Upper lobe of left lung (tissue), 6 donors: ENCODE data around the gene ANKRD13A. TPM values are rescaled to one million over a fixed set of nuclear protein-coding genes. Genes with fewer than 3 reads are reported as not detected.
"Not testable (repeated sequence)": the region's sequence is repeated elsewhere in the genome, so short reads cannot be mapped to it uniquely, and the experiment has no call there.

Experiments used
- ATAC-seq, 2 donors: fragments of 200-7000 bp; cut with Tn5 transposase; one replicate each; pipeline ENCODE4 v1.9.1; 2022; ENCODE audit warnings: mild to moderate bottlenecking in 2 of 2, moderate library complexity in 2 of 2; ENCODE audit not compliant: low FRiP score in 2 of 2
- DNase-seq, 2 donors: peaks; one replicate each; pipeline ENCODE4 v3.0.0-alpha.2; 2019 to 2020
- H3K27ac ChIP-seq, 4 donors: fragments of 200-600 bp; sonication (generic); one replicate each; pipeline ENCODE4 v1.5.1; 2016 to 2019
- H3K27me3 ChIP-seq, 4 donors: fragments of 200-600 bp; sonication (generic); one replicate each; pipeline ENCODE4 v1.5.1; 2017 to 2019
- H3K36me3 ChIP-seq, 4 donors: fragments of 200-600 bp; sonication (generic); one replicate each; pipeline ENCODE4 v1.5.1; 2016 to 2019
- H3K4me1 ChIP-seq, 4 donors: fragments of 200-600 bp; sonication (generic); one replicate each; pipeline ENCODE4 v1.5.1; 2018 to 2019
- H3K4me3 ChIP-seq, 4 donors: fragments of 200-600 bp; sonication (generic); one replicate each; pipeline ENCODE4 v1.5.1; 2017 to 2019; ENCODE audit warnings: mild to moderate bottlenecking in 2 of 4, moderate library complexity in 1 of 4
- H3K9me3 ChIP-seq, 4 donors: fragments of 200-600 bp; sonication (generic); one replicate each; pipeline ENCODE4 v1.5.1; 2018 to 2019
- EP300 ChIP-seq, 4 donors: sonication (generic); formaldehyde crosslinking; IDR thresholded peaks; one replicate each; pipeline ENCODE4 v1.5.1; 2017; ENCODE audit warnings: antibody characterized with exemption in 4 of 4, control low read depth in 2 of 4
- POLR2A ChIP-seq, 4 donors: fragments of 450-650 bp; IDR thresholded peaks; one replicate each; pipeline ENCODE4 v1.5.1; 2016 to 2017; ENCODE audit warnings: antibody characterized with exemption in 4 of 4, mild to moderate bottlenecking in 2 of 4
- POLR2AphosphoS5 ChIP-seq, 2 donors: sonication (generic); formaldehyde crosslinking; IDR thresholded peaks; one replicate each; pipeline ENCODE4 v1.5.1; 2017; ENCODE audit warnings: antibody characterized with exemption in 2 of 2
- WGBS, 2 donors: methylation state at CpG; one replicate each; pipeline ENCODE4 v1.1.5; 2017 to 2018; 5-methylcytosine and 5-hydroxymethylcytosine counted together
- total RNA-seq, 6 donors: library from RNA; depleted of rRNA in 4 of 6; stranded (reverse); fragments of >200 nt in 4 of 6; gene quantifications; one replicate each; pipeline versions ENCODE4 v1.1.0 to v1.2.1, GENCODE V29; 2016 to 2021
- TF ChIP-seq, protein P1 (sequence below), 6 experiments: fragments of 450-650 bp in 4 of 6; fragments of 200-600 bp in 2 of 6; sonication (generic) in 2 of 6; IDR thresholded peaks; one replicate each; pipeline ENCODE4 v1.5.1; 2016 to 2019; ENCODE audit warnings: antibody characterized with exemption in 6 of 6
- donor health status: DM: no; HTN: no; CAD: no; lungs with moderate emphysema.
- donor health status: DM: no; HTN: yes; CAD: no; lungs with severe emphysema.

ANKRD13A gene
- total RNA-seq, 6 donors from 2014 or later = 58.9 to 166 (median 74.6) TPM

DNA sequence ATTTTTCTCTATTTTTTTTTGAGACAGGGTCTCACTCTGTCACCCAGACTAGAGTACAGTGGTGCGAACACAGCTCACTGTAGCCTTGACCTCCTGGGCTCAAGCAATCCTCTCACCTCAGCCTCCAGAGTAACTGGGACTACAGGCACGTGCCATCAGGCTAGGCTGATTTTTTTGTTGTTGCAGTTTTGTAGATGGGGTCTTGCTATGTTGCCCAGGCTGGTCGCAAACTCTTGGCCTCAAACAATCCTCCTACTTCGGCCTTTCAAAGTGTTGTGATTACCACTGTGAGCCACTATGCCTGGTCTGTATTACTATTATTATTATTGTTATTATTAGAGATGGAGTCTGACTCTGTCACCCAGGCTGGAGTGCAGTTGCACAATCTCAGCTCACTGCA, 26.4 kb upstream of the ANKRD13A start:
- WGBS, 2 donors = 94 to 98% methylated on average over 4 of the region's 4 CpGs
- no peaks in the 10 kb centered on the region for H3K9me3 ChIP-seq
- H3K4me3 ChIP-seq = no peak overlapping the region
- H3K36me3 ChIP-seq = peaks cover 5 to 89% (median 73%) of the 10 kb centered on the region in 4 donors
- ATAC-seq (no peak), DNase-seq (no peak)
- H3K4me1 ChIP-seq = no peaks in the 10 kb centered on the region
- H3K27ac ChIP-seq = no peak overlapping the region
- TF ChIP-seq POLR2A (IDR thresholded peaks at IDR 0.05) (no peak), POLR2AphosphoS5 (IDR thresholded peaks at IDR 0.05) (no peak), EP300 (IDR thresholded peaks at IDR 0.05) (no peak)
- TF ChIP-seq, protein P1, sequence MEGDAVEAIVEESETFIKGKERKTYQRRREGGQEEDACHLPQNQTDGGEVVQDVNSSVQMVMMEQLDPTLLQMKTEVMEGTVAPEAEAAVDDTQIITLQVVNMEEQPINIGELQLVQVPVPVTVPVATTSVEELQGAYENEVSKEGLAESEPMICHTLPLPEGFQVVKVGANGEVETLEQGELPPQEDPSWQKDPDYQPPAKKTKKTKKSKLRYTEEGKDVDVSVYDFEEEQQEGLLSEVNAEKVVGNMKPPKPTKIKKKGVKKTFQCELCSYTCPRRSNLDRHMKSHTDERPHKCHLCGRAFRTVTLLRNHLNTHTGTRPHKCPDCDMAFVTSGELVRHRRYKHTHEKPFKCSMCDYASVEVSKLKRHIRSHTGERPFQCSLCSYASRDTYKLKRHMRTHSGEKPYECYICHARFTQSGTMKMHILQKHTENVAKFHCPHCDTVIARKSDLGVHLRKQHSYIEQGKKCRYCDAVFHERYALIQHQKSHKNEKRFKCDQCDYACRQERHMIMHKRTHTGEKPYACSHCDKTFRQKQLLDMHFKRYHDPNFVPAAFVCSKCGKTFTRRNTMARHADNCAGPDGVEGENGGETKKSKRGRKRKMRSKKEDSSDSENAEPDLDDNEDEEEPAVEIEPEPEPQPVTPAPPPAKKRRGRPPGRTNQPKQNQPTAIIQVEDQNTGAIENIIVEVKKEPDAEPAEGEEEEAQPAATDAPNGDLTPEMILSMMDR (IDR thresholded peaks at IDR 0.05) = no peak
- no peaks in the 10 kb centered on the region for H3K27me3 ChIP-seq

DNA sequence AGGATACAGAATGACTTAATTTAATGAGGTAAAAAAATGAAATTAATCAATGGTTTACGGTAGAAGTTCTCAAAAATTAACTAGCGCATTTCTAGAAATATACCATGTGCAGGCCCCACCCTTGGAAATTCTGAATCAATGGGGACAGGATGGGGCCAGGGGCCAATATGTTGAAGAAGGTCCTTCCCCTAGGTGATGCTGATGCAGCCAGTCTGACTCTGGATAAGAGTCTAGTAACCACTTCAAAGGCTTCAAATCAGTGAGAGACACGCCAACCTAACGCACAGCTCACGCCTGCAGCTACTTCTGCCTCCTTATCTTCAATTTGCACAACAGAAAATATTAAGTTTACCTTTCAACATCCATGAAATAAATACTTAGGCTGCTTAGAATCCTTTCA, 17.9 kb upstream of the ANKRD13A start:
- no peaks in the 10 kb centered on the region for H3K27me3 ChIP-seq
- H3K9me3 ChIP-seq = no peaks in the 10 kb centered on the region
- H3K4me3 ChIP-seq = no peak overlapping the region
- no peak for ATAC-seq
- H3K36me3 ChIP-seq = peaks cover 37 to 98% (median 75%) of the 10 kb centered on the region in 4 donors
- peaks cover 0 to 18% (median 2%) of the 10 kb centered on the region in 4 donors for H3K4me1 ChIP-seq
- H3K27ac ChIP-seq = no peak overlapping the region
- TF ChIP-seq, protein P1 (IDR thresholded peaks at IDR 0.05) = no peak
- TF ChIP-seq POLR2A (IDR thresholded peaks at IDR 0.05) = no peak
- TF ChIP-seq EP300 (IDR thresholded peaks at IDR 0.05) = no peak
- no peak for TF ChIP-seq POLR2AphosphoS5 (IDR thresholded peaks at IDR 0.05)
- DNase-seq = no peak
- WGBS, 2 donors = 92 to 96% methylated on average over 5 of the region's 5 CpGs

DNA sequence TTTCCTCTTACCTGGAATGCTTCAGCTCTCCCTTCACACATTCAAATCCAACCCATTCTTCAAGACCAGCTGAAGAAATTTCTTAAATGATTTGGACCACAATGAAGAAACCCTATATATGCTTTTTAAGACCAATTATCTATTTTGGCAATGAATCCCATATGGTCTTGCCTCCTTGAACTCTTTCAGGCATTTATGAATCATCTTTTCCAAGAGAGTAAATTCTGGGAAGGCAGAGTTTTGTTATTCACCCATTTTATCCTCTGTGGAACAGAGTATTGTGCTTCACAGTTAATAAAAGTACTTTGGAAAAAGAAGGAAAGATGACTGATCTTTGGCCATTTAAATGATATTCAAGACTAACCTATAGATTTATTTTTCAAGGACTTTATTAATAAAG, 17.0 kb upstream of the ANKRD13A start:
- H3K4me1 ChIP-seq = peaks cover 0 to 18% (median 2%) of the 10 kb centered on the region in 4 donors
- H3K27ac ChIP-seq = no peak overlapping the region
- no peaks in the 10 kb centered on the region for H3K9me3 ChIP-seq
- peaks cover 41 to 98% (median 76%) of the 10 kb centered on the region in 4 donors for H3K36me3 ChIP-seq
- H3K27me3 ChIP-seq = no peaks in the 10 kb centered on the region
- no peak for ATAC-seq
- TF ChIP-seq, protein P1 (IDR thresholded peaks at IDR 0.05) = no peak
- TF ChIP-seq POLR2A (IDR thresholded peaks at IDR 0.05) (no peak), POLR2AphosphoS5 (IDR thresholded peaks at IDR 0.05) (no peak), EP300 (IDR thresholded peaks at IDR 0.05) (no peak)
- no peak overlapping the region for H3K4me3 ChIP-seq
- DNase-seq = no peak

DNA sequence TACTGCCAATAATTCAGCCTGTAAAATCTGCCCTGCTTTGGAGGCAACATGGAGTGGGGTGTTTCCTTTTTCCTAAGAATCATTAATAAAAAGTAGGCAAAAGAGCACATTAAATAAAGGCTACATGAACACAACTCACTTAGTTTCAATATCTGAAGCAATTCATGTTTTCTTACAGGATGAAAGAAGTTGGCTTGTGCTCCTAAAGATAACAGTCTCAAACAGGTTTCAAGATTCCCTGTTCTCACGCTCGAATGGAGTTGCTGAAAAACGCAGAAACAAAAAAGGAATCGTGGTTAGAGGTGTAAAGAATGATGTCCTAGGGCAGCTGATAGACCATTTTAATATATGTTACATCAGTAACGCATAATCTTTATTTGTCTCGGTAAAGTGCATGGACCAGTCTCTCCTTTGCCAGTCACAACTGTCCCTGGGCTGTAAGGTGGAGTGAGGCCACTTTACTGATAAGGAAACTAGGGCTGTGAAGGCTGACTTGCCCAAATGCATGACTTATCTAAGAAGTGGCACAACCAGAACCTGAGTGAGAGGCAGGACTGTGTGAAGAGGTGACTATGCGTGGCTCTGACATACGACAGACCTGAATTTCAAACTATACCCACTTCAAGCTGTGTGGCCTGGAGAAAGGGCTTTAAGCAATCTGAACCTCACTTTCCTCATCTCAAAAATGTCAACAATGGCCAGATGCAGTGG, 15.6 kb upstream of the ANKRD13A start:
- H3K27me3 ChIP-seq = no peaks in the 10 kb centered on the region
- H3K4me3 ChIP-seq = no peak overlapping the region
- TF ChIP-seq POLR2A (IDR thresholded peaks at IDR 0.05) = no peak
- TF ChIP-seq, protein P1 (IDR thresholded peaks at IDR 0.05) = no peak
- peak in 1 of 2 donors; percentile 29 for TF ChIP-seq POLR2AphosphoS5 (IDR thresholded peaks at IDR 0.05)
- TF ChIP-seq EP300 (IDR thresholded peaks at IDR 0.05) = peak in 2 of 4 donors; percentile 11 to 17
- H3K27ac ChIP-seq = peak overlapping the region in 3 of 4 donors; percentile 7 to 31 (median 31)
- peaks cover 0 to 18% (median 2%) of the 10 kb centered on the region in 4 donors for H3K4me1 ChIP-seq
- 71 to 72% methylated on average over 8 of the region's 8 CpGs for WGBS, 2 donors
- DNase-seq (peak in 1 of 2 donors; percentile 71), ATAC-seq (peak in 1 of 2 donors; percentile 89)
- H3K9me3 ChIP-seq = no peaks in the 10 kb centered on the region
- peaks cover 45 to 98% (median 79%) of the 10 kb centered on the region in 4 donors for H3K36me3 ChIP-seq

DNA sequence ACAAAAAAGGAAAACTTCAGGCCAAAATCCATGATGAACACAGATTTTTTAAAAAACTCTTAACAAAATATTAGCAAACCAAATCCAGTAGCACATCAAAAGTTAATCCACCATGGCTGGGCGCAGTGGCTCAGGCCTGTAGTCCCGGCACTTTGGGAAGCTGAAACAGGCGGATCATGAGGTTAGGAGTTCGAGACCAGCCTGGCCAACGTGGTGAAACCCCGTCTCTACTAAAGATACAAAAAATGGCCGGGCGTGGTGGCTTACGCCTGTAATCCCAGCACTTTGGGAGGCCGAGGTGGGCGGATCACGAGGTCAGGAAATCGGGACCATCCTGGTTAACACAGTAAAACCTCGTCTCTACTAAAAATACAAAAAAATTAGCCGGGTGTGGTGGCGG, 13.0 kb upstream of the ANKRD13A start:
- WGBS, 2 donors = 96 to 98% methylated on average over 16 of the region's 16 CpGs

More for the DNA sequence above, 13.0 kb upstream of the ANKRD13A start:
- not testable (repeated sequence) for H3K4me1 ChIP-seq, H3K27ac ChIP-seq, H3K4me3 ChIP-seq, H3K9me3 ChIP-seq, H3K27me3 ChIP-seq, ATAC-seq, DNase-seq
- peaks cover 39 to 96% (median 67%) of the 10 kb centered on the region in 4 donors for H3K36me3 ChIP-seq
